GM12891 (cell line): Measurements from ENCODE around the gene MAPK8IP1.

Source experiments
- POLR2A ChIP-seq: IDR thresholded peaks from 2 replicates; pipeline ENCODE4 v1.6.1; 2011; ENCODE audit warnings: low read depth, low read length, control low read depth
- SPI1 ChIP-seq: IDR thresholded peaks from 2 replicates; pipeline ENCODE4 v1.6.1; 2011; ENCODE audit warnings: low read depth, low read length, control low read depth

GRCh38 chr11:45932217-45932616, 46.8 kb downstream of the MAPK8IP1 start:
- TF ChIP-seq POLR2A (no peak), SPI1 (no peak)
